ENCODE data around the gene MXD3. TPM values are rescaled to one million over a fixed set of nuclear protein-coding genes. Genes with fewer than 3 reads are reported as not detected.
A peak's percentile ranks its signal among the peaks of the same experiment; 100 is the strongest.

MXD3 gene
- total and polyA plus RNA-seq, 2 donors from 2014 or later: 4.9 to 6.6 TPM

- no peak overlapping the region for H3K9ac ChIP-seq (ENCODE audit: low read length in 3 of 3)
- H3K4me3 ChIP-seq (ENCODE audit: low read length in 3 of 3): no peak overlapping the region
- no peaks in the 10 kb centered on the region for H3K9me3 ChIP-seq (ENCODE audit: control insufficient read depth in 2 of 3, insufficient read depth in 1 of 3, low read length in 3 of 3)
- H3K27me3 ChIP-seq (ENCODE audit: control insufficient read depth, insufficient read depth, low read length): no peaks in the 10 kb centered on the region
- no peak for TF ChIP-seq CTCF (IDR thresholded peaks at IDR 0.05; ENCODE audit: borderline replicate concordance, extremely low read depth, insufficient read depth)
- FAIRE-seq (no peak), DNase-seq (peak in 1 of 5 donors; percentile 62)
- no peak overlapping the region for H3K27ac ChIP-seq (ENCODE audit: low read depth in 2 of 2, low read length in 2 of 2)
- peaks cover 0 to 11% (median 0%) of the 10 kb centered on the region in 3 donors for H3K4me1 ChIP-seq (ENCODE audit: control insufficient read depth in 2 of 3, insufficient read depth in 2 of 3, low read depth in 1 of 3, low read length in 3 of 3)
- no peaks in the 10 kb centered on the region for H3K36me3 ChIP-seq (ENCODE audit: control insufficient read depth in 2 of 3, insufficient read depth in 3 of 3, low read length in 3 of 3)
- intact Hi-C loops (cut with DNase I): no loop called here
These were observed 3.0 kb upstream of the MXD3 start for GRCh38 chr5:177314376-177315342.

GRCh38 chr5:177313561-177314259, 2.0 kb upstream of the MXD3 start:
- Histone ChIP-seq H3K9me3 (ENCODE audit: control insufficient read depth in 2 of 3, insufficient read depth in 1 of 3, low read length in 3 of 3) (no peaks in the 10 kb centered on the region), H3K36me3 (ENCODE audit: control insufficient read depth in 2 of 3, insufficient read depth in 3 of 3, low read length in 3 of 3) (no peaks in the 10 kb centered on the region), H3K9ac (ENCODE audit: low read length in 3 of 3) (no peak overlapping the region), H3K27me3 (ENCODE audit: control insufficient read depth, insufficient read depth, low read length) (no peaks in the 10 kb centered on the region), H3K4me1 (ENCODE audit: control insufficient read depth in 2 of 3, insufficient read depth in 2 of 3, low read depth in 1 of 3, low read length in 3 of 3) (peaks cover 0 to 11% (median 0%) of the 10 kb centered on the region in 3 donors), H3K27ac (ENCODE audit: low read depth in 2 of 2, low read length in 2 of 2) (no peak overlapping the region), H3K4me3 (ENCODE audit: low read length in 3 of 3) (no peak overlapping the region)
- no peak for TF ChIP-seq CTCF (IDR thresholded peaks at IDR 0.05; ENCODE audit: borderline replicate concordance, extremely low read depth, insufficient read depth)
- no peak for FAIRE-seq
- peak in 1 of 5 donors; percentile 35 for DNase-seq
- intact Hi-C loops (cut with DNase I): no loop called here

GRCh38 chr5:177312649-177313181, 1.0 kb upstream of the MXD3 start:
- Histone ChIP-seq H3K9me3 (ENCODE audit: control insufficient read depth in 2 of 3, insufficient read depth in 1 of 3, low read length in 3 of 3) (no peaks in the 10 kb centered on the region), H3K4me3 (ENCODE audit: low read length in 3 of 3) (peak overlapping the region in 1 of 3 donors; percentile 17), H3K27me3 (ENCODE audit: control insufficient read depth, insufficient read depth, low read length) (no peaks in the 10 kb centered on the region), H3K4me1 (ENCODE audit: control insufficient read depth in 2 of 3, insufficient read depth in 2 of 3, low read depth in 1 of 3, low read length in 3 of 3) (peaks cover 0 to 11% (median 0%) of the 10 kb centered on the region in 3 donors), H3K36me3 (ENCODE audit: control insufficient read depth in 2 of 3, insufficient read depth in 3 of 3, low read length in 3 of 3) (no peaks in the 10 kb centered on the region), H3K9ac (ENCODE audit: low read length in 3 of 3) (no peak overlapping the region), H3K27ac (ENCODE audit: low read depth in 2 of 2, low read length in 2 of 2) (no peak overlapping the region)
- FAIRE-seq (no peak), DNase-seq (peak in 4 of 5 donors; percentile 38 to 77 (median 51))
- TF ChIP-seq CTCF (IDR thresholded peaks at IDR 0.05; ENCODE audit: borderline replicate concordance, extremely low read depth, insufficient read depth): no peak
- intact Hi-C loops (cut with DNase I): no loop called here
